GM18868 (cell line): Measurements from ENCODE around the gene HOXA1.

Experiments used
- ATAC-seq: cut with Tn5 transposase; IDR thresholded peaks from one replicate; pipeline ENCODE4 v1.9.1; 2021; ENCODE audit warnings: mild to moderate bottlenecking, moderate library complexity; ENCODE audit not compliant: unreplicated experiment

HOXA1 gene

GRCh38 chr7:27095897-27096767, at the start of gene HOXA1:
TSS of gene HOXA1 (minus strand) at chr7:27096000. CDS start at chr7:27095912, 88 bp downstream.
- ATAC-seq = peak; percentile 84

- no peak for ATAC-seq
Measured at GRCh38 chr7:27145165-27145913, 49.5 kb upstream of the HOXA1 start.

DNA sequence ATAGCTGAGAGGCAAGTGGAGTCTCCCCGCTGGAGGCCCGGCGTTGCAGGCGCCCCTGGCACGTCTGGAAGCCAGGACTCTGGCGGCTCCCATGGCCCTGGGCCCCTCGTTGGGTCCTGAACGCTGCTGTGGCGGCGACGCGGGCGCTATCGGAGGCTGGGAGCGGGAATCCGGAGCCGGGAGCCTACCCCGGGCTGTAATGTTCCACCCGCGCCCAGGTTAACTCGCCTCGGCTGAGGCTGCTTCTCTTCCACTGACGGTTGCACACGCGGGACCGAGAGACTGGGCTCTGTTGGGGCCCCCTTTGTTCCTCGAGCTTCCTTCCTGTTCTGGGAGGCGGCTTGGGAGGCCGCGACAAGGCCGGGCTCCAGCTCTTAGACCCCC, 49.0 kb upstream of the HOXA1 start:
- ATAC-seq = no peak

DNA sequence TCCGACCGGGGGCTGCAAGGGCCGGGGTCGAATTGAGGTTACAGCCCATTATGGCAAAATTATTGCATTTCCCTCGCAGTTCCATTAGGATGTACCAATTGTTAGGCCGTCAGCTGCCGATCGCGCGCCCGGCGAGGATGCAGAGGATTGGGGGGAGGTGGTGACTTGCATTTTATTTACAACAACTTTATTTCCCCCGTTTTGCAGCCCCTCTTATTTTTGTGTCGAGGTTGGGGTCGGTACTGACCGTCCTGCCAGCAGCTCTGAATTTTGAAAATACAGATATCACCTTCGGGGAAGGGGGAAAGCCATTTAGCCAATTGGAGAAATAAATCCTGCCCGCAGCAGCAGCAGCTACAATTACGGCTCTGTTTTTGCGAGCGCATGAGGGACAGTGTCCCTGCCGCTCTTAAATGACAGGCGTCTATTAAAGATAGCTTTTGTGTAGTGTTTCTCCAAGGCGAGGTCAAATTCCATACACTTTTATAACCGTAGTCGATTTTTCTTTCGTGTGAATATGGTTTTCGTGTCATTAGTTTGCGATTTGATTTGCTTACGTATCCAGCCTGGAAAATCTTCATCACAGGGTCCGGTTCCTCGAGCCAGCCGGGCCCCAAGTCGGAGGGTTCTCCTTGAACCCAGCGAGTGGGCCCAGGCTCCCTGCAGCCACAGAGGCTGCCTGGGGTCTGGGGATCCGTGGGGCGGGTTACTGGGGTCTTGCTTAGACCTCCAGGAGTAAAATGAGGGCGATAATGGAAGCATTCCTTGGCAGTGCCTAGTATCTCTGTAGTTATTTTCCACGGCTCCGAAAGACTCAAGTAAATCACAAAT, 48.4 kb upstream of the HOXA1 start:
- ATAC-seq = no peak

- no peak for ATAC-seq
Measured at GRCh38 chr7:27143023-27143949, 47.5 kb upstream of the HOXA1 start, which contains the start of gene HOXA5. TSS of gene HOXA5 (minus strand) at chr7:27143681. CDS start at chr7:27143607, 74 bp downstream.

DNA sequence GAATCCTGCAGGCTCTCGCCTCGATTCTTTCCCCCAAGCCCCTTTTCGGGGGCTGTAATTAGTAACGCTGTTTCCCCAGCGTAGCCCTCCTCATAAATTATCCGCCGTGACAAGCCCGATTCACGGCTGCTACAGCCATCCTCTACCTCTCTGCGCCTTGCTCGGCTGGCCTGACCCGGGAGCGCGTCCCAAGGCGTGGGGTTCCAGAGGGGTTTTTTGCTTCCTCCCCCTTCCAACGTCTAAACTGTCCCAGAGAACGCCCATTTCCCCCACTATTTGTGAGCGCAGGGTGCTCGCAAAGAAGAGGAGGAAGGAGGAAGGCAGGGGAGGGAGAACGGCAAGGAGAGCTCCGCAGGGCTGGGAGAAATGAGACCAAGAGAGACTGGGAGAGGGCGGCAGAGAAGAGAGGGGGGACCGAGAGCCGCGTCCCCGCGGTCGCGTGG, 46.8 kb upstream of the HOXA1 start:
- no peak for ATAC-seq

GRCh38 chr7:27141923-27142579, 46.3 kb upstream of the HOXA1 start:
- no peak for ATAC-seq

DNA sequence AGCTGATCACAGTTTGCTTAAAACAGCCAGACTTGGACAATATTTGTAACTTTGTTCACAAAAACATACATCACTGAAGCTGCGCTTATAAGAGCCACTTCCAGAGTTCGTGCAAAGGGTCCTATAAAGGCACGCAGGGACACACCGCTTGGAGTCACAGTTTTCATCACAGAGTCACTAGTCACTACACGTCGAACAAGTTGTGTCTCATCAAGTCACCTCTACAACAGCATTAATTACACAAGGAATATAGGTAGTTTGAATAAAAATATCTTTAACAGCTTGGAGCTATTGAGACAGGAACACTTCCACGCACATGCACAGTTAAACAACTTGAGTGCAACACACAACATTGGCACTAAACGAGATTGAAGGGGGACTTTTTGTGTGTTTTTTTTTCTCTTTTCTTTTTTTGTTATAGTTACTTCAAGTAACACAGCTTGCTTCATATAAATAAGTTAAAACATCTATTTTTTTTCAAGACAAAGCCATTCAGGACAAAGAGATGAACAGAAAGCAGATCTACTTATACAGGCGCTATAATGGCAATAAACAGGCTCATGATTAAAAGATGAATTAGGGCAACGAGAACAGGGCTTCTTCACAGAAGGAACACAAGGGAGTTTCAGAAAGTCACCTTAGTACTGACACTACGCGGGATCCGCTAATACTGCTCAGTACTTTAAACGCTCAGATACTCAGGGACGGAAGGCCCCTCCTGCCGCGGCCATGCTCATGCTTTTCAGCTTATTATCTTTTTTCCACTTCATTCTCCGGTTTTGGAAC, 45.5 kb upstream of the HOXA1 start:
- no peak for ATAC-seq

DNA sequence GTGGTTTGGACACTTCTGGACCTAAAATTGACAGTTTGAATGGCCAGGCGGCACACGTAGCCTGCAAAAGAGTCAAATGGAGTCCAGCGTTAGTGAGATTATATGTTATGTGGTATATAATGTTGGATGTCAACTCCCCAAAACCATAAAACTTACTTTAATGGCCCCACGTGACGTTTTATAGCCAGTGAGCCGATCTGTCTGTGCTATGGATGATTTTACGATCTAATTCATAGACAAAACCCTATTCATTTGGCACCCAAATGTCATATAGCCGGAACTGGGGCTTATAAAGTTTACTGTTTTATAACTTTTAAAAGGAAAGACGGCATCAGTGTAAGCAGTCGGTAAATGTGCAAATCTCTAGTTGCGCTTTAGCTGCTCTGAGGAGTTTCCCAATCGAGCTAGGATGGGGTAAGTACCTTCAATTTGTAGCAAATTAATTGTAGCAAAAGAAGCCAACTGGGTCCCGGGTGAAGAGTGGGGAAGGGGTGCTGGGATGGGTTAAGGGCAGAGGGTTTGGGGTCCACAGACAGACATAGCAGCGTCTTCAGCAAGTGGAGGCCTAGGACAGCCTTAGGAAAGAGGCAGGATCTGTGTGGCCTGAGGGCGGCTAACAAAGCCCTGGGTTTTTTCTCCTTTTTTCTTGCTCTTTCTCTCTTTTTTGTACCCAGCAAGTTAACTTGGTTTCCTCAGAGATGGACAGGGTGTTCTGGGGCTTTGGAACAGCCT, 44.5 kb upstream of the HOXA1 start:
- ATAC-seq = no peak

DNA sequence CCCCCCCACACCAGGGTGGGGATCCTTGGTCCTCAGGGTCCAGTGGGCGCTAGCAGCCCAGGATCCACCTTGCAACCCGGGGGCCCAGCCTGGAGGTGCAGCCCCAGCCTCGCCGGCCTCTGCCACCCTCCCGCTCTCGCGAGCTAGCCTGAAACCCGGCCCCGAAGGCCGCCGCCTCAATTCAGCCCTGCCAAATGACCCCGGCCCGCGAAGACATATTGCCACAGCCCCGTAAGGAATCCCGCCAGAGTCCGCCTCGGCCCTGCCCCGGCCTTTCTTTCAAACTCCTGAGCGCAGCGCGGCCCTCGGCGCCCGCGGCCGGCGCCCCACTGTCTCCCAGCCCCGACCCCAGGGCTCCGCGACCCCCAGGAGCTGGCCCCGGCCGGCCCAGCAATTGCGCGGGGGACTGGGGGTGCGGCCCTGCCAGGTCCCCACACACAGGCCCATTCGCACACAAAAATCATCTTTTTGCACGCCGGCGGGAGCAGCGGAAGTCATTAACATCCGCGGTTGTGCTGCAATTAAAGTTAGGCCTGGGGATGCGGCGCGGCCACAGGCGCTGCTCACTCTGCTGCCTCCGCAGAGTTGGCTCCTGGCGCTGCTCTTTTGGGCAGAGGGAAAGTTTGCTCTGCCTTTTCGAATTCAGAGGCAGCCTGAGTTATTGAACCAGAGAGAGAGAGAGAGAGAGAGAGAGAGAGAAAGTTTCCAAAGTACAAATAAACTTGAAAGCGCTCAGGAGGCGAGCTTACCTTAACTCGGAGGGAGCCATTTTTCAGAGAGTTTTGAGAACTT, 43.7 kb upstream of the HOXA1 start:
- no peak for ATAC-seq

DNA sequence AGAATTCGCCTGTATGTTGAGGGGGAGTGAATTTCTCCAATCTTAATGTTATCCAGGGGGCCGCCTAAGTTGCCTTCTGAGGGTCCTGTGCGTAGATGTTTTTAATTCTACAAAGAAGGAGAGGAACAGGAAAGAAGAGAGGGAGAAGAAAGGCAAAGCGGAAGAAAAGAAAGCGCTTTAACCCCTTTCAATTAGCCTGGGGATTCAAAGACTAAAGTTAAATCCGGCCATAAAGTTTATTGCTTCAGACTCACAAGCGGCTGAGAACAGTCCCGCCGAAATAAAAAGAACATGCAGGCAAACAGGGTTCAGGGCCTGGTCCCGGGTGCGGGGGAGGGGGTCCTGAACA, 43.2 kb upstream of the HOXA1 start:
- no peak for ATAC-seq

- no peak for ATAC-seq
Measured at GRCh38 chr7:27138472-27138871, 42.7 kb upstream of the HOXA1 start.

- ATAC-seq = no peak
Measured at GRCh38 chr7:27137640-27138315, 42.0 kb upstream of the HOXA1 start.

DNA sequence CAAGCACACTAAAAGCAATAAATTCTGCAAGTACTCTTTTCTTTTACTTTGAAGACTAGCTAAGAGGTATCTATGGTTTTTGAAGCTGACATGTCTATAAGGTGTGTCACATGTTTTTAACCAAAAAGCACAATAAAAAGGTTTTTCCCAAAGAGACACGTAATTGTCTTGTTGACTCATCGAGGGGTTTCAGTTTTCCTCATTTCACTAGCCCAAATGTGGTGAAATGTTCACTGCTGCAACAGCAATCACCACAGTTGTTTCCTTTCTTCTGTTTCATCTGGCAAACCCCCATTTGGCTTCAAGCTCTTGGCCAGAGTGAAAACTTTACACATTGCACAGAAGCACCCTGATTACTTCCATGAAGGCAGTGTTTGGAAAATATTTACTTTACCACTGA, 38.6 kb upstream of the HOXA1 start:
- peak; percentile 73 for ATAC-seq

DNA sequence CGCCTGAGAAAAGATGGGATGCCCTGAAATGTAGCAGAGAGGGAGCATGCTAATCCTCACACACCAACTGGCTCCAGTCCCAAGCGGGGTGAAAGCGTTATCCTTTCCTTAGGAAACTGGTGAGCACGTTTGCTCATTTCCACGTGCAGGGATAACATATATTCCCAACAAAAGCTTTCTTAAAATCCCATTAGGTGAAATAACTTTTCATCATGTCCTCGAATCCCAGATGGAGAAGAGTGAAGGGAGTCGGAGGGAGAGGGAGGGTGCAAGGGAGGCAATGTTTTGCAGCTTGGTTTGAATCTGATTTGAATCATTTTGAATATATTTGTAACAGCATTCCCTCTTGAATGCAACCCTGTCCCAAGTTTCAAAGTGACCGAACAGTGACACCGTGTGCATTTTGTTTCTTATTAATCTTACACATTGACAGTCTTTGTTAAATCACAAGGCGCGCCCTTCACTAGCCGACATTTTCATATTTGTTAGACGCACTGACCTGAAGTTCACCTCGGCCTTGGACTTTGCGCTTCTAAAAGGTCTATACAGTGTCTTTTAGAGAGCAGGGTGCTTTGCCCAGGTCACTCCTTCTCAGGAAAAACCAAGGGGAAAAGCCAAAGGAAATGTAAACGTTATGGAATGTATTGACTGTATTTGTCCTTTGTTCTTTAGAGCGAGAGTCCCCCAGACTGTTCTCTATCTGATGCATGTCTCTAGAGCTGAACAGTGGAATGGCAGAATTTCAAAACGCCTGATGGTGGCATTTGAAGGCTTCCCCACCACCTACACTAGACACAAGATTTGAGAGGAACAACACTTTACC, 37.8 kb upstream of the HOXA1 start:
- no peak for ATAC-seq

GRCh38 chr7:27132978-27133377, 37.2 kb upstream of the HOXA1 start:
- ATAC-seq = no peak
